DND-41 (cell line): ENCODE data around the gene HBE1.

ENCODE experiments used
- EZH2 ChIP-seq: IDR thresholded peaks from 3 replicates; pipeline ENCODE4 v1.6.1; 2012; ENCODE audit warnings: borderline replicate concordance, low read depth, mild to moderate bottlenecking, moderate library complexity, low read length, inconsistent platforms; ENCODE audit not compliant: severe bottlenecking
- TF ChIP-seq, protein P1 (sequence below): IDR thresholded peaks from 2 replicates; pipeline ENCODE4 v1.5.1; 2012; ENCODE audit warnings: borderline replicate concordance, low read length, moderate library complexity, mild to moderate bottlenecking; ENCODE audit not compliant: poor library complexity, severe bottlenecking; ENCODE audit errors: extremely low read depth

DNA sequence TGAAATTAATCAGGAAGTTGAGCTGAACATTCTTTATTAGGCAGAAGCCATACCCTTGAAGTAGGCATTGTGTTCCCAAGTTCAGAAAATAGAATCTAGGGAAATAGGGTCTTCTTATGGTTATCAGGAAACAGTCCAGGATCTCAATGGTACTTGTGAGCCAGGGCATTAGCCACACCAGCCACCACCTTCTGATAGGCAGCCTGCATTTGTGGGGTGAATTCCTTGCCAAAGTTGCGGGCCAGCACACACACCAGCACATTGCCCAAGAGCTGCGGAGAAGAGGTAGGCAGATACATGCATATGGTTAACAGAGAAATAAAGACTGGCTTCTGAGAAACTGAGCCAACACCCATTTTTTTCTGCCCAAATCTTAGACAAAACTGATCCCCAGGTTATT, 36.9 kb downstream of the HBE1 start:
- TF ChIP-seq, protein P1, sequence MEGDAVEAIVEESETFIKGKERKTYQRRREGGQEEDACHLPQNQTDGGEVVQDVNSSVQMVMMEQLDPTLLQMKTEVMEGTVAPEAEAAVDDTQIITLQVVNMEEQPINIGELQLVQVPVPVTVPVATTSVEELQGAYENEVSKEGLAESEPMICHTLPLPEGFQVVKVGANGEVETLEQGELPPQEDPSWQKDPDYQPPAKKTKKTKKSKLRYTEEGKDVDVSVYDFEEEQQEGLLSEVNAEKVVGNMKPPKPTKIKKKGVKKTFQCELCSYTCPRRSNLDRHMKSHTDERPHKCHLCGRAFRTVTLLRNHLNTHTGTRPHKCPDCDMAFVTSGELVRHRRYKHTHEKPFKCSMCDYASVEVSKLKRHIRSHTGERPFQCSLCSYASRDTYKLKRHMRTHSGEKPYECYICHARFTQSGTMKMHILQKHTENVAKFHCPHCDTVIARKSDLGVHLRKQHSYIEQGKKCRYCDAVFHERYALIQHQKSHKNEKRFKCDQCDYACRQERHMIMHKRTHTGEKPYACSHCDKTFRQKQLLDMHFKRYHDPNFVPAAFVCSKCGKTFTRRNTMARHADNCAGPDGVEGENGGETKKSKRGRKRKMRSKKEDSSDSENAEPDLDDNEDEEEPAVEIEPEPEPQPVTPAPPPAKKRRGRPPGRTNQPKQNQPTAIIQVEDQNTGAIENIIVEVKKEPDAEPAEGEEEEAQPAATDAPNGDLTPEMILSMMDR, result no peak
- TF ChIP-seq EZH2, result no peak
